ENCODE results near the gene IGSF22. TPM values are rescaled to one million over a fixed set of nuclear protein-coding genes. Genes with fewer than 3 reads are reported as not detected.
A peak's percentile ranks its signal among the peaks of the same experiment; 100 is the strongest.

The IGSF22 gene
- total RNA-seq, 4 donors from 2014 or later, result 1.0 TPM; not detected in 3

- Histone ChIP-seq H3K4me1 (peaks cover 0 to 7% of the 10 kb centered on the region in 2 donors), H3K27me3 (no peaks in the 10 kb centered on the region), H3K9me3 (no peaks in the 10 kb centered on the region), H3K27ac (no peak overlapping the region), H3K4me3 (no peak overlapping the region), H3K36me3 (no peaks in the 10 kb centered on the region)
- intact Hi-C loops (cut with DNase I; ENCODE audit: low total_unique reads), result no loop called here
- TF ChIP-seq CTCF (IDR thresholded peaks at IDR 0.05), result no peak
- no peak for TF ChIP-seq POLR2A (IDR thresholded peaks at IDR 0.05)
- DNase-seq, result no peak
These were observed 2.0 kb downstream of the IGSF22 start for GRCh38 chr11:18723991-18724390.

GRCh38 chr11:18722293-18722637, 3.7 kb downstream of the IGSF22 start:
- H3K27ac ChIP-seq, result peak overlapping the region; percentile 72 to 88
- no peak for TF ChIP-seq POLR2A (IDR thresholded peaks at IDR 0.05)
- TF ChIP-seq CTCF (IDR thresholded peaks at IDR 0.05), result no peak
- peaks cover 0 to 7% of the 10 kb centered on the region in 2 donors for H3K4me1 ChIP-seq
- no peak for DNase-seq
- peak overlapping the region in 1 of 2 donors; percentile 58 for H3K4me3 ChIP-seq
- no peaks in the 10 kb centered on the region for H3K9me3 ChIP-seq
- no peaks in the 10 kb centered on the region for H3K27me3 ChIP-seq
- no peaks in the 10 kb centered on the region for H3K36me3 ChIP-seq
- intact Hi-C loops (cut with DNase I; ENCODE audit: low total_unique reads), result no loop called here

- H3K36me3 ChIP-seq, result no peaks in the 10 kb centered on the region
- DNase-seq, result peak; percentile 34 to 37
- H3K27ac ChIP-seq, result peak overlapping the region; percentile 72 to 88
- intact Hi-C loops (cut with DNase I; ENCODE audit: low total_unique reads), result no loop called here
- peaks cover 0 to 7% of the 10 kb centered on the region in 2 donors for H3K4me1 ChIP-seq
- H3K27me3 ChIP-seq, result no peaks in the 10 kb centered on the region
- no peaks in the 10 kb centered on the region for H3K9me3 ChIP-seq
- TF ChIP-seq POLR2A (IDR thresholded peaks at IDR 0.05) (no peak), CTCF (IDR thresholded peaks at IDR 0.05) (peak; percentile 54 to 77 (median 63))
- H3K4me3 ChIP-seq, result peak overlapping the region; percentile 55 to 58
These were observed 4.3 kb downstream of the IGSF22 start for GRCh38 chr11:18721561-18722292.

GRCh38 chr11:18720808-18721560, 5.0 kb downstream of the IGSF22 start:
- intact Hi-C loops (cut with DNase I; ENCODE audit: low total_unique reads), result no loop called here
- peak; percentile 86 to 89 for DNase-seq
- H3K4me1 ChIP-seq, result peaks cover 0 to 7% of the 10 kb centered on the region in 2 donors
- no peaks in the 10 kb centered on the region for H3K27me3 ChIP-seq
- H3K36me3 ChIP-seq, result no peaks in the 10 kb centered on the region
- H3K27ac ChIP-seq, result peak overlapping the region; percentile 72 to 88
- no peaks in the 10 kb centered on the region for H3K9me3 ChIP-seq
- peak overlapping the region; percentile 55 to 58 for H3K4me3 ChIP-seq
- TF ChIP-seq CTCF (IDR thresholded peaks at IDR 0.05) (no peak), POLR2A (IDR thresholded peaks at IDR 0.05) (peak in 1 of 2 donors; percentile 38)
